GM19455 (cell line): ENCODE data around the gene SH2D5.
"Not testable (repeated sequence)": the region's sequence is repeated elsewhere in the genome, so short reads cannot be mapped to it uniquely, and the experiment has no call there.

Source experiments
- ATAC-seq: cut with Tn5 transposase; IDR thresholded peaks from one replicate; pipeline ENCODE4 v1.9.1; 2021; ENCODE audit not compliant: unreplicated experiment

SH2D5 gene

DNA sequence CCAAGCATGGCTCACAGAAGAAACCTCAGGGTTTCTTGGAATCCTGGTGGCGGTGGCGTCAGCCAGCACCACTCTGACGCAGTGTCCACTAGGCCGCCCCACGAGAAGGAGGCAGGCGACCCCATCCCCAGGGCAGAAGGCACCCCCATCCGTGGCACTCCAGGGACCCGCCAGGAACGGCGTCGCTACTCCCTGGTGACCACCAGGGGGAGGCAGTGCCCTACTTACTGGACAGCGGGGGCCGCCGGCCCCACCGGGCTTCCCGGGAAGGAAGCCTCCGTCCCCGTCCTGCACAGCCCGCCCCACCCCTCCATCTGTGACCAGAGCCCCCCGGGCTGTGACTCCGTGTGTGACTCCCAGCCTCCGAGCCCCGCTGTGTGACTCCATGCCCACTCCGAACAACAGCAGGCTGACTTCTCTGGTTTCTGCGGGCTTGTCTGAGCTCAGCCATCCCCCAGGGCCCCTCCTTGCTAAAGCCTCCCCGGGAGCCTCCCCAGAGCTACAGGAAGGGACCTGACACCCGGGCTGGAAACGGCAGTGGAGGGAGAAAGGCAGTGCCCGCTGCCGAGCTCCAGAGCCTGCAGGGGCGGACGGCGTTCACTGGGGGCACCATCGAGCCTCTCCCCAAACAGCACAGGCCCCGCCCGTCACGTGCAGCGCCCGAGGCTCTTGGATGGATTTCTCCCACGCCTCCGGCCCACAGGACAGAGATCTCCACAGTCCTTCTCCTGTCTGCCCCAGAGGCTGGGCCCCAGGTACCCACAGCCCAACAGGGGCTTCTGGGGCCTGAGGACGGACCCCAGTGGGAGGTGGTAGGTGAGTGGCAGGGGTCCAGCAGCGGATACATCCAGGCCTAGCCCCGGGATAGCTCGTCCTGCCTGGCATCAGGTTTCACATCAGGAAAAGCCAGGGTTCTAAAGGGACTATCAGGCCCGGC is 35.8 kb downstream of the SH2D5 start:
- ATAC-seq = peak; percentile 69

GRCh38 chr1:20695515-20695914 is 37.0 kb downstream of the SH2D5 start:
- no peak for ATAC-seq

DNA sequence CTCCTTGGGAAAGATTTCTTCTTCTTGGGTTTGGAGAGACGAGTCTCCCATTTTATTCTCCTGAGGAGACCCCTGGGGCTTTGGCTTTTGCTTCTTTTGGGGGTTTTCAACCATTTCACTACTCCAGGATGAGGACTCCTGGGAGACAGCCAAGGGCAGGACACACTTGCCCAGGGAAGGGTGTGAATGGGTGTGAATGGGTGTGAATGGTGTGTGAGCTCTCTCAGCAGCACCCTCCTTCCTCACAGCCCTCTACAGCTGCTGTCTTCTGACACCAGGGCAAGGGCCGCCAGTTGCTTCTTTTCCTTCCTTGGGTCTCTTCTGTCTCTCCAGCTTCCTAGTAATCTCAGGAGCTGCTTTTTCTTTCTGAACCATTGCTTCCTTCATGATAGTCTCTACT is 38.9 kb downstream of the SH2D5 start:
- ATAC-seq = no peak

- no peak for ATAC-seq
These were observed 40.6 kb downstream of the SH2D5 start for GRCh38 chr1:20691872-20692271.

DNA sequence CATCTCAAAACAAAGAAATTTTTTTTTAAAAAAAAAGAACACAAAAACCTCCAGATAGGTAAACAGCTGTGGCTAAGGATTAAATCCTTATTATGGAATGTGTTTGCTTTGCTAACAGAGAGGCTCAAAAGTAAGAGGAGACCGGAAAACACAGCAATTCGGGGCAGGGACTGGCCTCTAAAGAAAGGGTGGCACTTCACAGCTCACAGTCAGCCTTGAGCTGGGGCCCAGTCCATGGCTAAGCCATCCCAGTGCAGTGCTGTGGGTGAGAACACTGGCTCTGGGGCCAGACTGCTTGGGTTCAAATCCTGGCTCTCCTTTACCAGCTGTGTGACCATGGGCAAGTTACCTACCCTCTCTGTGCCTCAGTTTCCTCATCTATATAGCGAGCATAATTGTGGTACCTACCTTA is 42.9 kb downstream of the SH2D5 start:
- ATAC-seq = no peak

DNA sequence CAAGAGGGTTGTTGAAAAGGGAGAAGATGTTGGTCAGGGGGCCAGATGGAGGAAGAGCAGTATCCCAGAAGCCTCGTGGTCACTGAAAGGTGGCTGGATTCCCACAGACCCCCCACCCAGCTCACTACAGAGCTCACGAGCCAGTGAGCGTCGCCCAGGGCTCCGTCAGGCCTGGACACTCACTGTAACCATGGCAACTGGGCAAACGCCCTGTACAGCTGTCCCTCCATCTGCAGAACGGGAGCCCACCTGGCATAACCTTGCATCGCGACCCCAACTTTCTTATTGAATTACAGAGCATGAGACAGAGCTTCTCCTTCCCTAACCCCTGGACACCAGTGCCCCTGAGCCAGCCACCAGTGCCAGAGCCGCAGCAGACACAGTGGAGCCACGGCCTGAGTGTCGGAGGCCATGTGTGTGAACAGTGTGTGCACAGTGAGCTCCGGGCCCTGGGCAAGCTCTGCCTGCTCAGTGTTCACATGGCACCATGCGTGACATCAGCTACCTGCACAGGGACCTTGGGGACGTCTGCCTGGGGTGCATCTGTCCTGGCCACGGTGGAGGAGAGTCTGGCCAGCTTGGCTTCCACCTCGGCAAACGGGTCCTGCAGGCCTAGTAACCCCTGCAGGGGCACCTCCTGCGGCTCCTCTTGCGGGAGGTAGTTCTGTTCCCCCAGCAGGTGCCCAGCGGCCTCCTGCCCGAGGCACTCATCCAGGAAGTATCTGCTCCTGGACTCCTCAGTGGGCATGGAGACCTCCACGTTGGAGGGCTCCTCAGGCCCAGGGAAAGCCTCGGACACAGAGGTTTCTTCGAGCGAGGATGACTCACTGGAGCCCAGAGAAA is 45.4 kb downstream of the SH2D5 start:
- ATAC-seq = no peak

GRCh38 chr1:20685741-20686140 is 46.8 kb downstream of the SH2D5 start:
- no peak for ATAC-seq

DNA sequence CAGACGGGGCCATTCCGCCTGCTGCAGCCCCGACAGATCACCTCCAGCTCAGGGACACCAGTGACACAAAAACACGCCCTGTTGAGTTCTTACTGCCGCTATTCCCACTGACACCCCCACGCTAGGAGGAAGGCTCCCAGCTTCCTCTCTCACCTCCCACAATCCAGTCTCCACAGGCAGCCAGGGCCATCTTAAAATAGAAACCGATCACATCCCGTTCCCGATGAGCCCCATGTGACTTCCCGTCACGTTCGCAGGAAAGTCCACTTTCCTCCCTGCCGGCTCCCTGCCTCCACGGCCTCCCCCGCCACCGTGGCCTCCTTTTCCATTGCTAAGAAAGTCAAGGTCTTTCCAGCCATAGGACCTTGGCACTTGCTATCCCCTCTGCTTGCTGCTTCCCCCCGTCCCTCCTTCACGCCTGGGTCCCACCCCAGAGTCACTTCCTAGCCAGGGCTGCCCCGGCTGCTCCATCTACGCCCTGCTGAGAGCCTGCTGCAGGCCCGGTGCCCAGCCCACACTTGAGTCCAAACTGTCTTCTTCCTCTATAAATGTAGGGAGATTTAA is 47.3 kb downstream of the SH2D5 start:
- ATAC-seq = no peak

- ATAC-seq = no peak
These were observed 47.9 kb downstream of the SH2D5 start for GRCh38 chr1:20684651-20685050.

DNA sequence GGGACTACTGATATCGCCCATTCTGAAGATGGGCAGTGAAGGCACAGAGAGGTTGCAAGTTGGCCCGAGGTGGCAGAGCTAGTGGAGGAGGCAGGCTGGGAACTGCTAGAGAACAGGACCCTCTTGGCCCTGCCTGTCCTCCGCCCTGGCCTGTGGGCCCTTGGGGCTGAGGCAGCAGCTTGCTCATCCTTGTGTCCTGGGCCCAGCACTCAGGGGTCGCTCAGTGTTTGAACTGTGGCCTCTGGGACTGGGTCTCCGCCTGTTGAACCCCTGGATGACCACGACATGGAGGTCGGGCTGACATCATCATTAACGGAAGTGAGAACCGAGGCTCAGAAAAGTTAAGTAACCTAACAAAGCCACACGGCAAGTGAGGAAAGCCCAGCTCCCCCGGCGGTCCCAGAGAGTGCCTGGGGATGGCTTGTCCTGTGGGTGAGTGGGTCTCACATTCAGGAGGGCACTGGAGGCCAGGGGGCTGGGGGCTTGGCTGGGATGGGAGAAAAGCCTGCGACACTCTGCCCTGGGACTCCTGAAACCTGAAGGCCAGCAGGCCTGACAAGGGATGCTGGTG is 48.4 kb downstream of the SH2D5 start:
- ATAC-seq = no peak

- no peak for ATAC-seq
These were observed 48.9 kb downstream of the SH2D5 start for GRCh38 chr1:20683614-20684013.

DNA sequence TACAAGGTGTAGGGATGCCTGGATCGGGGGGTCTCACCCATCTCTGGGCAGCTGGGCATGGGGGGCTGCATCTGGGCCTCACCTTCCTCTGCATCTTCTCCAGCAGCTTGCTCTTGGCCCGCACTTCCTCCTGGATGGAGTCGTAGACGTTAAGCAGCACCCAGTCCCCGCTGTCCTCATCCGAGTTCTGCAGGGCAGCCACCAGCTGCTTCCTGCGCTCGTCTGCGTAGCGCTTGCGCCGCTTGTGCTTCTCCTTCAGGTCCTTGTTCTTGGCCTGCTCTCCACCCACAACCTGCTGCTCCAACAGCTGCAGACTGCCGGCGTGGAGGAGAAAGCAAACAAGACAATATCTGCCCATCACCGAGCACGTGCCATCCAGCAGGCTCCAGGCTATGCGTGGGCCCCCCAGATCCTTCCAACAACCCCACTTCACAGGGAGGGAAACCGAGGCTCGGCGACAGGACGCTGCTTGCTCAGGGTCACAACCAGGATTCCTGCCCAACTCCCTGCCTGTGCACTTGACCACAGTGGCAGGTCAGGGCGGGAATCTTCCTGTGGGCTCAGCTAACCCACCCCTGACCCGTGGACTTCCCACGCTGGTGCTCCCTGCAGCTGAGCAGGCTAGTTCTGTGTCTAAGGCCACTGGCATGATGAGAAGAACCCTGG is 49.8 kb downstream of the SH2D5 start:
- ATAC-seq = no peak

DNA sequence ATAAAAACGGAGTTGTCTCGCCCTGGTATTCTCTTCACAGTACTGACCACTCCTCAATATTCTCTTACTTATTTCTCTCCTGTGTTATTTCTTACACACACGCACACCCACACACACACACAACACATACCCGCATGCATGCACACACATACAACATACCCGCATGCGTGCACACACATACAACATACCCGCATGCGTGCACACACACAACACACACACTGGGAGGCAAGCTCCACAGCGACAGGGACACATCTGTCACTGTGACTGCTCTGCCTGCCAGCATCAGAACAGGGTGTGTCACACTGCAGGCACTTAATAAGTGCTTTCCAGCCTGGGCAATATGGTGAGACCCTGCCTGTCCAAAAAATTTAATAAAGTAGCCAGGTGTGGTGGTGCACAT is 50.5 kb downstream of the SH2D5 start:
- no peak for ATAC-seq

GRCh38 chr1:20680269-20680668 is 52.2 kb downstream of the SH2D5 start:
- ATAC-seq = no peak

- ATAC-seq = no peak
These were observed 53.9 kb downstream of the SH2D5 start for GRCh38 chr1:20678599-20678998.

- not testable (repeated sequence) for ATAC-seq
These were observed 58.9 kb downstream of the SH2D5 start for GRCh38 chr1:20673626-20674025.

DNA sequence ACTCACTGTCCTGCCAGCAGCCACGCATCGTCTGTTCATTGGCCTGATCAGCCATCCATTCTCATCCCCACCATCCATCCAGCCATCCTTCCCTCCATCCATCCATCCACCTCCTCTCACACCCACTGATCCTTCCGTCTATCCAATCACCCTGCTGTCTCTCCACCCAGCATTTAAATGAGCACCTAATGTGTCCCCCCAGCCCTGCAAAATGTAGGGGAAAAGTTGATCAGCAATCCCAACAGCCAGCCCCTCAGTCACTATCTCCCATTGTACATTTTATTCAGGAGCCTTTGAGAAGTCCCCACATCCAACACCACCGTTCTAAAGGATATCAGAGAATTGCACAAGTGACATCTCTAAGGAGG is 60.3 kb downstream of the SH2D5 start:
- ATAC-seq = no peak

DNA sequence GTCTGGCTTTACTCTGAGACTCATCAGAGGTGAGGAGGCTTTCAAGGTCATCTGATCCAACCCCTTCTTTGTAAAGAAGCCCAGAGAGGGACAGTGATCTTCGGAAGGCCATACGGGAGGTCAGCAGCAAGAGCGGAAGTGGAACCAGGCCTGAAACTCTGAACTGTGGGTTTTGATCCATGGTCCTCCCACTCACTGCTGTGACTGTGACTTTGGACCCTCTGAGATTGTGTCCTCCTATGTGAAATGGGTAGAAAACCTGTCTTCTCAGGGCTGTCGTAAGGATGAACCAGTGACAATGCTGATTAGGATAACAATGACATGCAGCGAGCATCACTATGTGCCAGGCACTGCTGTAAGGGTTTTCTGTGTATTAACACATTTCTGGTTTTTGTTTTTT is 61.6 kb downstream of the SH2D5 start:
- ATAC-seq = no peak
